ENCODE data around the gene ZCCHC14.
"Not testable (repeated sequence)": the region's sequence is repeated elsewhere in the genome, so short reads cannot be mapped to it uniquely, and the experiment has no call there.

ZCCHC14 gene

DNA sequence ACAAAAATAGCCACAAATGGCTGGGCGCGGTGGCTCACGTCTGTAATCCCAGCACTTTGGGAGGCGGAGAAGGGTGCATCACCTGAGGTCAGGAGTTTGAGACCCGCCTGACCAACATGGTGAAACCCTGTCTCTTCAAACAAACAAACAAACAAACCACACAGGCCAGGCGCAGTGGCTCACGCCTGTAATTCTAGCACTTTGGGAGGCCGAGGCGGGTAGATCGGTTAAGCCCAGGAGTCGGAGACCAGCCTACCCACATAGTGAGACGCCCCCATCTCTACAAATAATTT lies 108.0 kb downstream of the ZCCHC14 start:
- H3K9ac ChIP-seq (ENCODE audit: low read depth, low read length, poor library complexity); H3K36me3 ChIP-seq (replicated peaks in 1 of 2; ENCODE audit: control insufficient read depth in 2 of 2, insufficient read depth in 2 of 2, low read length in 2 of 2); H2BK15ac ChIP-seq (ENCODE audit: low read length); H3K27me3 ChIP-seq (ENCODE audit: control insufficient read depth in 3 of 3, insufficient read depth in 3 of 3, low read depth in 1 of 3, low read length in 3 of 3); H3K79me1 ChIP-seq (ENCODE audit: low read depth, low read length); H2BK12ac ChIP-seq (ENCODE audit: low read length); H3K23ac ChIP-seq (ENCODE audit: low read depth, low read length, poor library complexity); H3K4ac ChIP-seq (ENCODE audit: low read length); H3K14ac ChIP-seq (ENCODE audit: low read length); DNase-seq (ENCODE audit: low spot score); H4K8ac ChIP-seq (ENCODE audit: low read depth, low read length); H3K9me3 ChIP-seq (replicated peaks in 1 of 2; ENCODE audit: control insufficient read depth in 2 of 2, insufficient read depth in 1 of 2, low read depth in 1 of 2, low read length in 2 of 2); H2BK5ac ChIP-seq (ENCODE audit: low read length); H4K91ac ChIP-seq (ENCODE audit: low read depth, low read length, poor library complexity): not testable (repeated sequence)
- H2BK120ac ChIP-seq (ENCODE audit: low read depth, low read length): peak overlapping the region; percentile 51
- H3K4me3 ChIP-seq (ENCODE audit: low read length in 2 of 2): peak overlapping the region; percentile 66 to 89
- no CpG with 5 or more reads among the region's 12 CpGs for WGBS, 2 donors (ENCODE audit: extremely low coverage in 2 of 2, insufficient read length in 2 of 2, insufficient replicate concordance in 1 of 2)
- H2AFZ ChIP-seq (ENCODE audit: low read length): peak overlapping the region; percentile 98
- peak overlapping the region; percentile 94 for H3K27ac ChIP-seq (replicated peaks; ENCODE audit: low read length)
- H3K4me1 ChIP-seq (ENCODE audit: control insufficient read depth in 2 of 2, insufficient read depth in 1 of 2, low read depth in 1 of 2, low read length in 2 of 2): peaks cover 4 to 23% of the 10 kb centered on the region in 2 donors
- peak overlapping the region; percentile 71 for H2AK5ac ChIP-seq (ENCODE audit: low read depth, low read length)
- H3K4me2 ChIP-seq (ENCODE audit: insufficient read depth, low read length, poor library complexity, severe bottlenecking): peak overlapping the region; percentile 75
- peak overlapping the region; percentile 66 for H3K18ac ChIP-seq (ENCODE audit: low read length)

DNA sequence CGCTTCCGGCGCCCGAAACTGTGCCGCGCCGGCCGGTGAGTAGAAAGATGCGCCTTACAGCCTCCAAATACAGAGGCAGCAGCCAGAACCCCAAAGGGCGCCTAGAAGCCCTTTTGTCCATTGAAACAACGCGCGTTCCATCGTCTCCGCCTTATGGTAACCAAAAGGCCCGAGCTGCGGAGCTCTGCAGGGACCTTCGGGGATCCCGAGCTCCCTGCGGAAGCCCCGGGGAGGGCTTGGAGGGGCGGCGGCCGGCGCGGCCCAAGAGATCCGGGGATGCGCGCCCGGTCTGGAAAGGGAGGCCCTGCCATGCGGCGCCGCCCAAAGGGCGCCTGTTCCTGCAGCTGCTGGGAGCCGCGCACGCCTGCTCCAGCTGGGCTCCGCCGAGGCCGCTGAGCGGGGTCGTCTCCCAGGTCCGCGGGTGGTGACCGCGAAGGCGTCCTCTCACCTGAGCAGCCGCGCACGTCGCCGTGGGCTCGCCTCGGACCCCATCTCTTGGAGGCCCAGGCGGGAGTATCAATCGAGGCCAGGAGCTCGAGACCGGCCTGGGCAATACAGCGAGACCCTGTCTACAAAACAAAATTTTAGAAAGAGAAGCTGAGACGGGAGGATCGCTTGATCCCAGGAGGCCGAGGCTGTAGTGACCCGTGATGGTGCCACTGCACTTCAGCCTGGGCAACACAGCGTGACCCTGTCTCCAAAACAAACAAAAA lies 108.5 kb downstream of the ZCCHC14 start:
- Histone ChIP-seq H3K27me3 (ENCODE audit: control insufficient read depth in 3 of 3, insufficient read depth in 3 of 3, low read depth in 1 of 3, low read length in 3 of 3) (no peaks in the 10 kb centered on the region), H3K23ac (ENCODE audit: low read depth, low read length, poor library complexity) (peak overlapping the region; percentile 83), H3K18ac (ENCODE audit: low read length) (peak overlapping the region; percentile 82), H3K9me3 (replicated peaks in 1 of 2; ENCODE audit: control insufficient read depth in 2 of 2, insufficient read depth in 1 of 2, low read depth in 1 of 2, low read length in 2 of 2) (no peaks in the 10 kb centered on the region), H3K79me1 (ENCODE audit: low read depth, low read length) (peaks cover 8% of the 10 kb centered on the region), H3K36me3 (replicated peaks in 1 of 2; ENCODE audit: control insufficient read depth in 2 of 2, insufficient read depth in 2 of 2, low read length in 2 of 2) (peaks cover 0 to 8% of the 10 kb centered on the region in 2 donors), H3K14ac (ENCODE audit: low read length) (no peak overlapping the region), H4K91ac (ENCODE audit: low read depth, low read length, poor library complexity) (no peak overlapping the region), H3K9ac (ENCODE audit: low read depth, low read length, poor library complexity) (peak overlapping the region; percentile 88), H3K4me1 (ENCODE audit: control insufficient read depth in 2 of 2, insufficient read depth in 1 of 2, low read depth in 1 of 2, low read length in 2 of 2) (peaks cover 4 to 23% of the 10 kb centered on the region in 2 donors), H3K27ac (replicated peaks; ENCODE audit: low read length) (peak overlapping the region; percentile 94), H3K4ac (ENCODE audit: low read length) (no peak overlapping the region), H3K4me3 (ENCODE audit: low read length in 2 of 2) (peak overlapping the region; percentile 66 to 89), H4K8ac (ENCODE audit: low read depth, low read length) (no peak overlapping the region), H2AFZ (ENCODE audit: low read length) (peak overlapping the region; percentile 98), H2AK5ac (ENCODE audit: low read depth, low read length) (peak overlapping the region; percentile 71), H2BK12ac (ENCODE audit: low read length) (no peak overlapping the region), H3K4me2 (ENCODE audit: insufficient read depth, low read length, poor library complexity, severe bottlenecking) (peak overlapping the region; percentile 75), H2BK120ac (ENCODE audit: low read depth, low read length) (peak overlapping the region; percentile 51), H2BK5ac (ENCODE audit: low read length) (peak overlapping the region; percentile 20), H2BK15ac (ENCODE audit: low read length) (peak overlapping the region; percentile 25)
- DNase-seq (ENCODE audit: low spot score): no peak
- no CpG with 5 or more reads among the region's 64 CpGs for WGBS, 2 donors (ENCODE audit: extremely low coverage in 2 of 2, insufficient read length in 2 of 2, insufficient replicate concordance in 1 of 2)

DNA sequence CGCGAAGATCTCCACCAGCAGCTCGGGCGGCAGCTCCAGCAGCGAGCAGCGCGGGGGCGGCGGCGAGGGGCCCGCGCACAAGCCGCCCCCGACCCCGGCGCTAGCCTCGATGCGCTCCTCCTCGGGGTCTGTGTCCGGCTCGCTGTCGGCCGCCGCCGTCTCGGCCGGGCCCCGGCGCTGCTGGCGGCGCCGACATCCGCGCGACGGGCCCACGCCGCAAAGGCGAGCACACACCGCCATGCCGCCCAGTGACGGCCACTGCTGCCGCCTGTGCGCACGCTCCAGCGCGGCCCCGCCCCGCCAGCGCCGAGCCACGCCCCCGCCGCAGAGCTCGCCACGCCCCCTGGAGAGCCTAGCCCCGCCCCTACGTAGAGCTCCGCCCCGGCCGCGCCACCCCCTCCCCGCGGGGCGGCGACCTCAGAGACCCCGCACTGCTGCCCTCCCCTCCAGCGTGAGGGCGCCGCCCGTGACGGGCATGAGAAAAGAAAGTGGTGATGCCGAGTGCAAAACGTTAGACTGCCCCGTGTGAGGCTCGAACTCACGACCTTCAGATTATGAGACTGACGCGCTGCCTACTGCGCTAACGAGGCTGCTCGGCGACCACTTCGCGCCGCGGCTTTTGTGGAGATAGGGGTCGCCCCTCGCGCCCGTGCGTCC lies 109.2 kb downstream of the ZCCHC14 start, which contains the start of gene FBXO31:
FBXO31 (minus strand) TSS at position 272 of the 657 bp plus-strand sequence; CDS start at position 240, 32 bp downstream.
- no CpG with 5 or more reads among the region's 92 CpGs for WGBS, 2 donors (ENCODE audit: extremely low coverage in 2 of 2, insufficient read length in 2 of 2, insufficient replicate concordance in 1 of 2)
- no peak within 1 kb of the TSS for H2BK12ac ChIP-seq (ENCODE audit: low read length)
- peak within 1 kb of the TSS; percentile 82 for H3K18ac ChIP-seq (ENCODE audit: low read length)
- peaks cover 2 to 8% of the 10 kb centered on the region in 2 donors for H3K36me3 ChIP-seq (replicated peaks in 1 of 2; ENCODE audit: control insufficient read depth in 2 of 2, insufficient read depth in 2 of 2, low read length in 2 of 2)
- H2AFZ ChIP-seq (ENCODE audit: low read length): peak within 1 kb of the TSS; percentile 98
- peak; percentile 96 for DNase-seq (ENCODE audit: low spot score)
- H2BK15ac ChIP-seq (ENCODE audit: low read length): peak within 1 kb of the TSS; percentile 25
- H3K9ac ChIP-seq (ENCODE audit: low read depth, low read length, poor library complexity): peak within 1 kb of the TSS; percentile 95
- H3K9me3 ChIP-seq (replicated peaks in 1 of 2; ENCODE audit: control insufficient read depth in 2 of 2, insufficient read depth in 1 of 2, low read depth in 1 of 2, low read length in 2 of 2): peaks cover 0 to 1% of the 10 kb centered on the region in 2 donors
- H3K4ac ChIP-seq (ENCODE audit: low read length): peak within 1 kb of the TSS; percentile 3
- H2BK120ac ChIP-seq (ENCODE audit: low read depth, low read length): peak within 1 kb of the TSS; percentile 51
- H3K23ac ChIP-seq (ENCODE audit: low read depth, low read length, poor library complexity): peak within 1 kb of the TSS; percentile 83
- peak within 1 kb of the TSS; percentile 94 for H3K27ac ChIP-seq (replicated peaks; ENCODE audit: low read length)
- peaks cover 11% of the 10 kb centered on the region for H3K79me1 ChIP-seq (ENCODE audit: low read depth, low read length)
- H3K4me3 ChIP-seq (ENCODE audit: low read length in 2 of 2): peak within 1 kb of the TSS; percentile 66 to 93
- no peak within 1 kb of the TSS for H4K8ac ChIP-seq (ENCODE audit: low read depth, low read length)
- H2BK5ac ChIP-seq (ENCODE audit: low read length): peak within 1 kb of the TSS; percentile 20
- no peaks in the 10 kb centered on the region for H3K27me3 ChIP-seq (ENCODE audit: control insufficient read depth in 3 of 3, insufficient read depth in 3 of 3, low read depth in 1 of 3, low read length in 3 of 3)
- peak within 1 kb of the TSS; percentile 71 for H2AK5ac ChIP-seq (ENCODE audit: low read depth, low read length)
- no peak within 1 kb of the TSS for H3K14ac ChIP-seq (ENCODE audit: low read length)
- H3K4me2 ChIP-seq (ENCODE audit: insufficient read depth, low read length, poor library complexity, severe bottlenecking): peak within 1 kb of the TSS; percentile 96
- H3K4me1 ChIP-seq (ENCODE audit: control insufficient read depth in 2 of 2, insufficient read depth in 1 of 2, low read depth in 1 of 2, low read length in 2 of 2): peaks cover 4 to 21% of the 10 kb centered on the region in 2 donors
- H4K91ac ChIP-seq (ENCODE audit: low read depth, low read length, poor library complexity): no peak within 1 kb of the TSS
